Parathyroid adenoma (tissue), 2 donors: ENCODE measurements around the gene KIF18B.

Experiments
- H2AFZ ChIP-seq: fragments of 300-600 bp; sonication (generic); one replicate; pipeline ENCODE4 v1.7.0; 2017; ENCODE audit warnings: antibody characterized with exemption, mild to moderate bottlenecking
- H3K27ac ChIP-seq: fragments of 300-600 bp; sonication (generic); one replicate; pipeline ENCODE4 v1.7.0; 2017
- H3K27me3 ChIP-seq: fragments of 300-600 bp; sonication (generic); one replicate; pipeline ENCODE4 v1.7.0; 2017; ENCODE audit warnings: low read length; ENCODE audit not compliant: control insufficient read depth, insufficient read depth
- H3K36me3 ChIP-seq: fragments of 300-600 bp; sonication (generic); one replicate; pipeline ENCODE4 v1.7.0; 2017; ENCODE audit warnings: low read length; ENCODE audit not compliant: control insufficient read depth, insufficient read depth
- H3K4me1 ChIP-seq: fragments of 300-600 bp; sonication (generic); one replicate; pipeline ENCODE4 v1.7.0; 2017; ENCODE audit warnings: control low read depth
- H3K4me2 ChIP-seq: fragments of 300-600 bp; sonication (generic); one replicate; pipeline ENCODE4 v1.7.0; 2017; ENCODE audit warnings: low read length
- H3K4me3 ChIP-seq: fragments of 300-600 bp; sonication (generic); one replicate; pipeline ENCODE4 v1.7.0; 2017; ENCODE audit warnings: low read depth, low read length
- H3K79me2 ChIP-seq: fragments of 300-600 bp; sonication (generic); one replicate; pipeline ENCODE4 v1.7.0; 2017; ENCODE audit warnings: control low read depth
- H3K9ac ChIP-seq: fragments of 300-600 bp; sonication (generic); one replicate; pipeline ENCODE4 v1.7.0; 2017; ENCODE audit warnings: mild to moderate bottlenecking
- H3K9me3 ChIP-seq: fragments of 300-600 bp; sonication (generic); one replicate; pipeline ENCODE4 v1.7.0; 2017; ENCODE audit warnings: low read length; ENCODE audit not compliant: control insufficient read depth
- TF ChIP-seq, protein P1 (sequence below): fragments of 300-600 bp; sonication (generic); IDR thresholded peaks from one replicate; pipeline ENCODE4 v1.7.0; 2017; ENCODE audit warnings: antibody characterized with exemption, mild to moderate bottlenecking
- donor health status: primary hyperparathyroidism.

Gene KIF18B

DNA sequence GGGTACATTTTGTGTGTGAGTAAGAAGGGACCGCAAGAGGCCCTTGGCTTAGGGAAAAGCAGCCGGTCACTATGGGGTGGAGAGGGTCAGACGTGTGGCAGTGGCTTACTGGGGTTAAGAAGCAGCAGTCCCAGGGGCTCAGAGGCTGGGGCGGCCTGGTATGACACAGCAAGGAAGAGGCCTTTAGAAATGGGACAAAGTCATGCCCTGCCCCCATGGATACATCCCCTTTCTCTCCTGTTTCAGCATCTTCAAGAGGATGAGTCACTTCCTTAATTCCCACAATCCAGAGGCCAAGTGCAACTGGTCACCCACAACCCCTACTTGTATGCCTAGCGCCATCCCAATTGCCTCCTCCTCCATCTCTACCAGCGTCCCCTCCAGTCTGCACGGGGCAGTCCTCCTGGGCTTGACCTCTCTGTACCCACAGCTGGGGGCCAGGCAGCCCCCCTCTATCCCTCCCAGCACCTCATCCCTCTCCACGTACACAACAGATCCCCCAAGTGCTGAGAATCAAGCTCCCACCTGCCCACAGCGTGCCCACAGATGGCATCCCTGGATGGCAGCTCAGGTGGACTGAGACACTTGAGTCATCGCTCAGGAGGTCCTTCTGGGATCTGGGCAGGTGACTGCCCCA, 41.4 kb downstream of the KIF18B start:
- H3K4me2 ChIP-seq = no peak overlapping the region
- no peak overlapping the region for H2AFZ ChIP-seq
- no peaks in the 10 kb centered on the region for H3K9me3 ChIP-seq
- no peak overlapping the region for H3K27ac ChIP-seq
- no peaks in the 10 kb centered on the region for H3K27me3 ChIP-seq
- H3K4me3 ChIP-seq = no peak overlapping the region
- TF ChIP-seq, protein P1, sequence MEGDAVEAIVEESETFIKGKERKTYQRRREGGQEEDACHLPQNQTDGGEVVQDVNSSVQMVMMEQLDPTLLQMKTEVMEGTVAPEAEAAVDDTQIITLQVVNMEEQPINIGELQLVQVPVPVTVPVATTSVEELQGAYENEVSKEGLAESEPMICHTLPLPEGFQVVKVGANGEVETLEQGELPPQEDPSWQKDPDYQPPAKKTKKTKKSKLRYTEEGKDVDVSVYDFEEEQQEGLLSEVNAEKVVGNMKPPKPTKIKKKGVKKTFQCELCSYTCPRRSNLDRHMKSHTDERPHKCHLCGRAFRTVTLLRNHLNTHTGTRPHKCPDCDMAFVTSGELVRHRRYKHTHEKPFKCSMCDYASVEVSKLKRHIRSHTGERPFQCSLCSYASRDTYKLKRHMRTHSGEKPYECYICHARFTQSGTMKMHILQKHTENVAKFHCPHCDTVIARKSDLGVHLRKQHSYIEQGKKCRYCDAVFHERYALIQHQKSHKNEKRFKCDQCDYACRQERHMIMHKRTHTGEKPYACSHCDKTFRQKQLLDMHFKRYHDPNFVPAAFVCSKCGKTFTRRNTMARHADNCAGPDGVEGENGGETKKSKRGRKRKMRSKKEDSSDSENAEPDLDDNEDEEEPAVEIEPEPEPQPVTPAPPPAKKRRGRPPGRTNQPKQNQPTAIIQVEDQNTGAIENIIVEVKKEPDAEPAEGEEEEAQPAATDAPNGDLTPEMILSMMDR = no peak
- no peaks in the 10 kb centered on the region for H3K4me1 ChIP-seq
- no peak overlapping the region for H3K9ac ChIP-seq
- H3K79me2 ChIP-seq = no peaks in the 10 kb centered on the region
- H3K36me3 ChIP-seq = no peaks in the 10 kb centered on the region

DNA sequence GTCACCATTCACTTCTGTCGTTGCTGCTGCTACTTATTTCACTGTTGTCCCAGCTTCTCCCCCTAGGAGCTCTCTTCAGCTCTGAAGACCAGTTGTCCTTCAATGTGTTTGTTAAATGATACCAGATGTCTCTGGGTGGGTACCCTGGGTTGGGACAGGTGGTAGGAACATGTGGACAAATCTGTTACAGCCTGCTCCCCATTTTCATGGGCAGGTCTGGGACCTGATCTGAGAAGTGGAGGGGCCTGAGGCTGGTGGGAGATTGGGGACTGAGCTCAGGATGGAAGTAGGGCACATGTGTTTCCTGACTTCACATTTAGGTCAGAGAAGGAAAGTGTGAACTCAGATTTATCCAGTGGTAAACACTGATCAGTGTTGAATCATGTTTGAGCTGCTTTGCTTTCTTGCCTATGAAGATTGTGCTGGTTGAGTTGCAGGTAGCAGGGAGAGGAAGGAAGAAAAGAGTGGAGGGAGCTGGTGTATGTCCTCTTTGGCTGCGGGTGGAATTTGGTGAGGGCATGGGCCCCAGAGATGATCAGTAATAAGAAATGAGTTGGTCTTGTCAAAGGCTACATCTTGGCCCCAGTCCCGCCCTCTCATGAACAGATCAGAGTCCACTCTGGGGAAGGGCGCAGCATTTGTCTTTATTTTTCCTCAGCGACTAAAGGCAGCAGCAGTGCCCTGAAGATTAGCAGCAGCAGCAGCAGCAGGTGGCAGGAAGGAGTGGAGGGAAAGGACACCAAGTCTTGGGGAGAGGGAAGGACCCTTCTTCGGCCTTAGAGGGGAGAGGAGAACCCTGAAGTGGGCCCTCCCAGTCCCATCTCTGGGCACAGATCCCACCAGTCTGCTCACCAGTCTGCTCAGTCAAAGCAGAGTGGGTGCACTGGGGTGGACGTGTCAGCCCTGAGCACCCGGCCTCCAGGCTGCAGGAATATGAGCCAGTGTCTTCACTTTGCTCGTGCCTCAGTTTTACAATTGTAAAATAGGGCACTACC, 42.3 kb downstream of the KIF18B start:
- TF ChIP-seq, protein P1 = no peak
- Histone ChIP-seq H3K27ac (no peak overlapping the region), H3K79me2 (no peaks in the 10 kb centered on the region), H3K4me2 (no peak overlapping the region), H3K9ac (no peak overlapping the region), H3K4me3 (no peak overlapping the region), H2AFZ (no peak overlapping the region), H3K36me3 (no peaks in the 10 kb centered on the region), H3K27me3 (no peaks in the 10 kb centered on the region), H3K9me3 (no peaks in the 10 kb centered on the region), H3K4me1 (no peaks in the 10 kb centered on the region)

DNA sequence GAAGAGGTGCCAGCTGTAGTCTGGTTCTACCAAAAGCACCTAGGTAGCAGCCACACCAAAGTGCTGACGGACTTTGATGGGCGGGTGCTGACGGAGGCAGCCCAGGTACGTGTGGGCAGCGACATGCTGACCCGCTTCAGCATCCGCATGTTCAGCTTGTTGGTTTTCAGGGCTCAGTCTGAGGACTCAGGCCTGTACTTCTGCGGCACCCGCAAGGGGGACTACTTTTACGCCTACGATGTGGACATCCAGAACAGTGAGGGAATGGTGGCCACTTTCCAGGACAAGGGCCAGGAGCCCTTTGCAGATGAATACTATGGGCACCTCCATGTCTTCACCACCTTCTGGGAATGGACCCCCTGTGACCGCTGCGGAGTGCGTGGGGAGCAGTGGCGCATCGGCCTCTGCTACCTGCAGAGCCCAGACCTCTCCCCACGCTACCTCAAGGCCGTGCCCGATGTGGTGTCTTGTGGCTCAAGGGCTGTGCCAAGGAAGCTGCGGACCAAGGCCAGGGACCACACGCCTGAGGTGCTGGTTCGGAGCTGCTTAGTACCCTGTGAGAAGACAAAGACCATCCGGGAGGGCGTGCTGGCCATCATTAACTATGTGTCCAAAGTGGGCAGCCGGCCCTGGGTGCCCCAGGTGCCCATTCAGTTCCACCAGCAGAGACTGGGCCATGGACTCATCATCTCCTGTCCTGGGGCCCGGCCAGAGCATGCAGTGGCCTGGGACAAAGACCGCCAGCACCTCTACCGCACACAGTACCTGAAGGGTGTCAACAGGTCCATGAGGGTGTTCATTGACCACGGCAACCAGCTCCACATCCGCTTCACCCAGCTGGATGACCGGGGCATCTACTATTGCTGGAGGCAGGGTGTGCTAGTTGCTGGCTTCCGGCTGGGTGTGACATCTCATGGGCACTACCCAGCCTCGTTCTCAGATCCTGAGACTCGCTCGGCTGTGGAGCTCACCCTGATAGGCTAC, 43.3 kb downstream of the KIF18B start:
- Histone ChIP-seq H3K36me3 (no peaks in the 10 kb centered on the region), H3K9ac (no peak overlapping the region), H3K79me2 (no peaks in the 10 kb centered on the region), H3K4me3 (no peak overlapping the region), H3K4me1 (no peaks in the 10 kb centered on the region), H3K27me3 (no peaks in the 10 kb centered on the region), H3K4me2 (no peak overlapping the region), H3K9me3 (no peaks in the 10 kb centered on the region), H2AFZ (no peak overlapping the region), H3K27ac (no peak overlapping the region)
- TF ChIP-seq, protein P1 = no peak

DNA sequence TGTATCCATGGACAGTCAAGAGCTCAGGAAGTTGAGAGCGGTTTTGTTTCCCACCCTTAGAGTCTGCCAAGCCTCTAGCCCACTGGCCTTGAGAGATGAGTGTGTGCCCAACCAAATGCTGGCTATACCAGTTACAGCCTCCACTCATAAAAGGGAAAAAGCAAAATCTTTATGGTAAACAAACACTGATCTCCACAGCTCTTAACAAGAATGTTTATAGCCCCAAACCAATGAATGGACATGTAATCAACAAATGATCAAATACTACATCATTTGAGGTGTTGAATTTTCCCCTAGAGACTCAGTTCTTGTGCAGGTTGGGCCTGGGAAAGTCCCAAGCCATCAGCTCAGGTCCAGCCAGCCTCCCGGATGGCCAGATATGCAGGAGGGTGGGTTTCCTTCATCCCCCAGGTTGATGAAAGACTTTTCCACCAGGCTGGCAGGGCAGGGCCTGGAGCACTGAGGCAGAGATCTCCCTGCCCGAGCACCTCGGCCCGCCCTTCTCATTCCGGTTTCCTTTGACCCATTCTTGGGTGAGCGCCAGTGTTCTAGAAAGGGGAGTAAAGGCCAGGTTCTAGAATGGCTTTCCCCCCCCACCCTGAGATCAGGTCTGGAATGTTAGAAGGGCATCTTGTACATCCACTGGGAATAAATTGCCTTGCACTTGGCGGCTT, 44.4 kb downstream of the KIF18B start:
- no peak overlapping the region for H3K9ac ChIP-seq
- peaks cover 10% of the 10 kb centered on the region for H3K79me2 ChIP-seq
- no peaks in the 10 kb centered on the region for H3K9me3 ChIP-seq
- no peaks in the 10 kb centered on the region for H3K4me1 ChIP-seq
- no peak overlapping the region for H2AFZ ChIP-seq
- H3K4me2 ChIP-seq = no peak overlapping the region
- H3K36me3 ChIP-seq = no peaks in the 10 kb centered on the region
- H3K27ac ChIP-seq = no peak overlapping the region
- no peak overlapping the region for H3K4me3 ChIP-seq
- H3K27me3 ChIP-seq = no peaks in the 10 kb centered on the region
- TF ChIP-seq, protein P1 = no peak
